GM23248 (cell line): Measurements from ENCODE around the gene ARMS2.

Experiments used
- EZH2 ChIP-seq: fragments of 200-600 bp; sonication (generic); IDR thresholded peaks from 2 replicates; pipeline ENCODE4 v1.6.1; 2018; ENCODE audit warnings: antibody characterized with exemption, mild to moderate bottlenecking; ENCODE audit not compliant: insufficient read depth, poor library complexity, severe bottlenecking
- EZH2phosphoT487 ChIP-seq: fragments of 200-600 bp; sonication (generic); IDR thresholded peaks from 2 replicates; pipeline ENCODE4 v1.6.1; 2018; ENCODE audit warnings: antibody characterized with exemption, moderate library complexity, mild to moderate bottlenecking, low read depth; ENCODE audit not compliant: insufficient read depth

- TF ChIP-seq EZH2phosphoT487 (no peak), EZH2 (no peak)
These were observed 32.7 kb upstream of the ARMS2 start for GRCh38 chr10:122421742-122422141.
